Liver (tissue), 9 donors: ENCODE data around the gene MUS81. TPM values are rescaled to one million over a fixed set of nuclear protein-coding genes. Genes with fewer than 3 reads are reported as not detected.
"Not testable (repeated sequence)": the region's sequence is repeated elsewhere in the genome, so short reads cannot be mapped to it uniquely, and the experiment has no call there.

Experiments used
- DNase-seq: peaks from one replicate; pipeline ENCODE4 v3.0.0-alpha.2; 2017; ENCODE audit warnings: low spot score
- H3K27ac ChIP-seq, 2 donors: one replicate each; pipeline ENCODE4 v1.7.0; 2013; ENCODE audit warnings: inconsistent platforms in 2 of 2, low read length in 2 of 2, control low read depth in 1 of 2, low read depth in 1 of 2, mild to moderate bottlenecking in 1 of 2
- H3K27me3 ChIP-seq, 4 donors: one replicate each; pipeline versions ENCODE4 v1.6.1 to v1.7.0; 2013; ENCODE audit warnings: low read length in 3 of 4, inconsistent platforms in 1 of 4, mild to moderate bottlenecking in 1 of 4, moderate library complexity in 1 of 4; ENCODE audit not compliant: control insufficient read depth in 4 of 4, insufficient read depth in 4 of 4
- H3K36me3 ChIP-seq, 4 donors: one replicate each; pipeline versions ENCODE4 v1.6.1 to v1.7.0; 2013; ENCODE audit warnings: low read length in 3 of 4, mild to moderate bottlenecking in 3 of 4, low read depth in 1 of 4, moderate library complexity in 1 of 4; ENCODE audit not compliant: control insufficient read depth in 4 of 4, insufficient read depth in 3 of 4
- H3K4me1 ChIP-seq, 4 donors: one replicate each; pipeline versions ENCODE4 v1.6.1 to v1.7.0; 2013; ENCODE audit warnings: low read length in 3 of 4, mild to moderate bottlenecking in 3 of 4, moderate library complexity in 1 of 4; ENCODE audit not compliant: control insufficient read depth in 4 of 4, insufficient read depth in 4 of 4
- H3K4me3 ChIP-seq, 3 donors: one replicate each; pipeline versions ENCODE4 v1.6.1 to v1.7.0; 2013; ENCODE audit warnings: low read length in 3 of 3, control low read depth in 1 of 3, low read depth in 1 of 3, mild to moderate bottlenecking in 1 of 3
- H3K9ac ChIP-seq, 2 donors: one replicate each; pipeline ENCODE4 v1.7.0; 2013; ENCODE audit warnings: low read length in 2 of 2, mild to moderate bottlenecking in 2 of 2, moderate library complexity in 2 of 2, control low read depth in 1 of 2, low read depth in 1 of 2
- H3K9me3 ChIP-seq, 4 donors: one replicate each; pipeline versions ENCODE4 v1.6.1 to v1.7.0; 2013; ENCODE audit warnings: low read length in 3 of 4; ENCODE audit not compliant: control insufficient read depth in 4 of 4
- ATF3 ChIP-seq: IDR thresholded peaks from 2 replicates; pipeline ENCODE4 v1.6.1; 2016; ENCODE audit warnings: antibody characterized with exemption
- CTCF ChIP-seq: fragments of 150-350 bp; IDR thresholded peaks from 2 replicates; pipeline ENCODE4 v1.5.1; 2017; ENCODE audit warnings: improper control_type of control experiment, low read depth, low read length; ENCODE audit not compliant: missing input control
- EGR1 ChIP-seq, 2 donors: IDR thresholded peaks; 2 replicates each; pipeline ENCODE4 v1.6.1; 2016 to 2018; ENCODE audit warnings: antibody characterized with exemption in 2 of 2, low read depth in 2 of 2
- FOXA1 ChIP-seq: IDR thresholded peaks from 2 replicates; pipeline ENCODE4 v1.6.1; 2016; ENCODE audit warnings: antibody characterized with exemption
- FOXA2 ChIP-seq: IDR thresholded peaks from 2 replicates; pipeline ENCODE4 v1.6.1; 2016; ENCODE audit warnings: antibody characterized with exemption
- GABPA ChIP-seq, 2 donors: IDR thresholded peaks in 1 of 2; conservative IDR thresholded peaks in 1 of 2; 2 replicates each; pipeline ENCODE4 v1.6.1; 2016; ENCODE audit warnings: antibody characterized with exemption in 2 of 2, mild to moderate bottlenecking in 1 of 2, moderate library complexity in 1 of 2
- HNF4A ChIP-seq, 2 donors: conservative IDR thresholded peaks; 2 replicates each; pipeline ENCODE4 v1.6.1; 2016; ENCODE audit warnings: antibody characterized with exemption in 2 of 2, mild to moderate bottlenecking in 2 of 2
- HNF4G ChIP-seq: IDR thresholded peaks from 2 replicates; pipeline ENCODE4 v1.6.1; 2016; ENCODE audit warnings: antibody characterized with exemption
- JUND ChIP-seq, 2 donors: IDR thresholded peaks; 2 replicates each; pipeline ENCODE4 v1.6.1; 2016; ENCODE audit warnings: antibody characterized with exemption in 2 of 2
- MAX ChIP-seq: IDR thresholded peaks from 2 replicates; pipeline ENCODE4 v1.6.1; 2016; ENCODE audit warnings: antibody characterized with exemption
- NR2F2 ChIP-seq: IDR thresholded peaks from 2 replicates; pipeline ENCODE4 v1.6.1; 2016; ENCODE audit warnings: antibody characterized with exemption
- RAD21 ChIP-seq, 2 donors: IDR thresholded peaks; 2 replicates each; pipeline ENCODE4 v1.6.1; 2016; ENCODE audit warnings: antibody characterized with exemption in 2 of 2, mild to moderate bottlenecking in 2 of 2
- REST ChIP-seq: IDR thresholded peaks from 2 replicates; pipeline ENCODE4 v1.6.1; 2016; ENCODE audit warnings: antibody characterized with exemption, mild to moderate bottlenecking
- RXRA ChIP-seq, 2 donors: IDR thresholded peaks; 2 replicates each; pipeline ENCODE4 v1.6.1; 2017 to 2018; ENCODE audit warnings: antibody characterized with exemption in 2 of 2, mild to moderate bottlenecking in 1 of 2
- SP1 ChIP-seq: IDR thresholded peaks from 2 replicates; pipeline ENCODE4 v1.6.1; 2018; ENCODE audit warnings: antibody characterized with exemption, mild to moderate bottlenecking
- TAF1 ChIP-seq: conservative IDR thresholded peaks from 2 replicates; pipeline ENCODE4 v1.6.1; 2016; ENCODE audit warnings: antibody characterized with exemption, mild to moderate bottlenecking
- YY1 ChIP-seq: IDR thresholded peaks from 2 replicates; pipeline ENCODE4 v1.6.1; 2016; ENCODE audit warnings: antibody characterized with exemption, mild to moderate bottlenecking
- ZBTB33 ChIP-seq: IDR thresholded peaks from 2 replicates; pipeline ENCODE4 v1.6.1; 2016; ENCODE audit warnings: antibody characterized with exemption
- WGBS: extraction: QIAGEN DNeasy Blood & Tissue Kit; methylation state at CpG from one replicate; pipeline ENCODE4 v1.1.7; 2013; 5-methylcytosine and 5-hydroxymethylcytosine counted together
- polyA plus RNA-seq, 2 donors: library from polyadenylated mRNA; stranded (reverse) in 1 of 2; unstranded in 1 of 2; fragments of 200-250 nt in 1 of 2; fragments of >200 nt in 1 of 2; fragmentation: Nextera tagmentation in 1 of 2; extraction: Ambion mirVana in 1 of 2; gene quantifications; one replicate each; pipeline versions ENCODE4 v1.2.1 to v1.2.3, GENCODE V29; 2013 to 2015
- total RNA-seq, 2 donors: library from RNA; depleted of rRNA; stranded (reverse); fragments of >200 nt; gene quantifications; one replicate each; pipeline ENCODE4 v1.2.3, GENCODE V29; 2014
- donor health status: healthy.
- donor health status: healthy.
- donor health status: healthy.
- donor health status: healthy.
- donor health status: healthy.

MUS81 gene
- total and polyA plus RNA-seq, 4 donors, result 11.0 to 24.7 (median 16.5) TPM

- Histone ChIP-seq H3K27ac (no peak overlapping the region), H3K9me3 (peaks cover 0 to 7% (median 2%) of the 10 kb centered on the region in 4 donors), H3K36me3 (peaks cover 0 to 4% (median 2%) of the 10 kb centered on the region in 4 donors), H3K9ac (no peak overlapping the region), H3K4me3 (no peak overlapping the region), H3K4me1 (peaks cover 0 to 2% (median 0%) of the 10 kb centered on the region in 4 donors), H3K27me3 (no peaks in the 10 kb centered on the region)
- TF ChIP-seq REST (no peak), EGR1 (IDR thresholded peaks at IDR 0.05; ENCODE audit: low read depth in 2 of 2) (no peak)
- WGBS, result 66% methylated on average over 3 of the region's 3 CpGs
- no peak for DNase-seq
Measured at GRCh38 chr11:65847746-65848145, 12.5 kb upstream of the MUS81 start.

- not testable (repeated sequence) for H3K27me3 ChIP-seq, H3K4me1 ChIP-seq, H3K27ac ChIP-seq, H3K9ac ChIP-seq, H3K9me3 ChIP-seq, DNase-seq, H3K4me3 ChIP-seq
- peaks cover 3 to 14% (median 5%) of the 10 kb centered on the region in 4 donors for H3K36me3 ChIP-seq
- 63% methylated on average over 7 of the region's 7 CpGs for WGBS
Measured at GRCh38 chr11:65848693-65849092, 11.5 kb upstream of the MUS81 start.

- TF ChIP-seq TAF1, result no peak
- TF ChIP-seq REST, result no peak
- TF ChIP-seq RAD21 (IDR thresholded peaks at IDR 0.05), result no peak
- TF ChIP-seq HNF4A (conservative IDR thresholded peaks at IDR 0.05), result no peak
- no peak for TF ChIP-seq RXRA (IDR thresholded peaks at IDR 0.05)
- TF ChIP-seq CTCF, result no peak
- TF ChIP-seq HNF4G, result no peak
- TF ChIP-seq EGR1 (IDR thresholded peaks at IDR 0.05; ENCODE audit: low read depth in 2 of 2), result no peak
- no peak for TF ChIP-seq GABPA (IDR thresholded peaks at IDR 0.05 in 1 of 2, conservative IDR thresholded peaks at IDR 0.05 in 1 of 2)
- TF ChIP-seq MAX, result no peak
- no peak for TF ChIP-seq FOXA1
- TF ChIP-seq FOXA2, result no peak
- no peak for TF ChIP-seq ZBTB33
- TF ChIP-seq JUND (IDR thresholded peaks at IDR 0.05), result no peak
- no peak for TF ChIP-seq ATF3
- no peak for TF ChIP-seq NR2F2
- no peak for TF ChIP-seq YY1
- no peak for TF ChIP-seq SP1
- WGBS, result 63% methylated on average over 8 of the region's 8 CpGs
Measured at GRCh38 chr11:65849366-65849765, 10.9 kb upstream of the MUS81 start.

More at GRCh38 chr11:65849366-65849765, 10.9 kb upstream of the MUS81 start:
- no peak overlapping the region for H3K4me3 ChIP-seq
- H3K27ac ChIP-seq, result no peak overlapping the region
- H3K9me3 ChIP-seq, result peaks cover 0 to 7% (median 2%) of the 10 kb centered on the region in 4 donors
- no peaks in the 10 kb centered on the region for H3K27me3 ChIP-seq
- no peaks in the 10 kb centered on the region for H3K4me1 ChIP-seq
- peaks cover 8 to 20% (median 11%) of the 10 kb centered on the region in 4 donors for H3K36me3 ChIP-seq
- DNase-seq, result no peak
- H3K9ac ChIP-seq, result no peak overlapping the region
